Caco-2 (cell line): ENCODE data around the gene SLC25A17. TPM values are rescaled to one million over a fixed set of nuclear protein-coding genes. Genes with fewer than 3 reads are reported as not detected.
"Not testable (repeated sequence)": the region's sequence is repeated elsewhere in the genome, so short reads cannot be mapped to it uniquely, and the experiment has no call there.

Experiments
- Bru-seq: library from RNA; stranded (reverse); fragments of 400-500 nt; gene quantifications from one replicate; lab custom pipeline; 2021; lab: Mats Ljungman, UMichigan
- BruChase-seq, 2 experiments: library from RNA; stranded (reverse); fragments of 400-500 nt; gene quantifications; one replicate each; lab custom pipeline; 2021; lab: Mats Ljungman, UMichigan
- BruUV-seq: library from RNA; stranded (reverse); fragments of 400-500 nt; replicated peaks from 2 replicates; lab custom pipeline; 2021; lab: Mats Ljungman, UMichigan
- CTCF ChIA-PET: fragments of 300-600 bp; sonication (Branson Sonifier 250); formaldehyde crosslinking; loops from one replicate; lab custom pipeline; 2022; ENCODE audit warnings: antibody characterized with exemption; lab: Charles Lee
- POLR2A ChIA-PET: fragments of 300-600 bp; sonication (Branson Sonifier 250); formaldehyde crosslinking; loops from one replicate; lab custom pipeline; 2022; ENCODE audit warnings: antibody characterized with exemption; lab: Charles Lee
- DNase-seq, 2 experiments: peaks; one replicate each; pipeline versions ENCODE4 v3.0.0 to v3.0.0-alpha.2; 2020 to 2022
- H3K27me3 ChIP-seq: replicated peaks from 2 replicates; pipeline ENCODE4 v1.6.0; 2011; ENCODE audit warnings: low read length; ENCODE audit not compliant: control insufficient read depth, insufficient read depth
- H3K36me3 ChIP-seq: 2 replicates; pipeline ENCODE4 v1.5.1; 2011; ENCODE audit warnings: low read length; ENCODE audit not compliant: control insufficient read depth, insufficient read depth
- H3K4me1 ChIP-seq: fragments of 250-450 bp; sonication (Bioruptor Pico); 2 replicates; pipeline ENCODE4 v1.5.1; 2020; ENCODE audit warnings: mild to moderate bottlenecking
- H3K4me3 ChIP-seq: 2 replicates; pipeline ENCODE4 v1.5.1; 2011; ENCODE audit warnings: low read depth, mild to moderate bottlenecking, control low read depth, low read length
- H3K9me3 ChIP-seq: fragments of 250-450 bp; sonication (Bioruptor Pico); 2 replicates; pipeline ENCODE4 v1.5.1; 2020; ENCODE audit warnings: mild to moderate bottlenecking, moderate library complexity
- H3K27ac Mint-ChIP-seq: one replicate; pipeline ENCODE4 v1.8.0; 2022; ENCODE audit warnings: mixed read lengths; ENCODE audit not compliant: unreplicated experiment
- H3K27me3 Mint-ChIP-seq: one replicate; pipeline ENCODE4 v1.8.0; 2022; ENCODE audit warnings: mixed read lengths; ENCODE audit not compliant: insufficient read depth, unreplicated experiment
- H3K36me3 Mint-ChIP-seq: one replicate; pipeline ENCODE4 v1.8.0; 2022; ENCODE audit warnings: mild to moderate bottlenecking, mixed read lengths; ENCODE audit not compliant: insufficient read depth, unreplicated experiment
- H3K4me1 Mint-ChIP-seq: one replicate; pipeline ENCODE4 v1.8.0; 2022; ENCODE audit warnings: low read depth, mixed read lengths; ENCODE audit not compliant: unreplicated experiment
- H3K4me3 Mint-ChIP-seq: one replicate; pipeline ENCODE4 v1.8.0; 2022; ENCODE audit warnings: mild to moderate bottlenecking, moderate library complexity, mixed read lengths; ENCODE audit not compliant: unreplicated experiment
- H3K9me3 Mint-ChIP-seq: one replicate; pipeline ENCODE4 v1.8.0; 2022; ENCODE audit warnings: mixed read lengths; ENCODE audit not compliant: unreplicated experiment
- intact Hi-C: fragments of 100-400 bp; cut with micrococcal nuclease; formaldehyde crosslinking; loops from one replicate; pipeline ENCODE4 v1.10.0; 2022; ENCODE audit not compliant: unreplicated experiment
- long read RNA-seq: library from polyadenylated mRNA; stranded (forward); transcript quantifications from one replicate; pipeline ENCODE4 v2.0.0, GENCODE V29; 2022
- total RNA-seq: library from RNA; stranded (reverse); gene quantifications from 2 replicates; pipeline ENCODE4 v1.2.3, GENCODE V29; 2022
- TF ChIP-seq, protein P1 (sequence below), 2 experiments: fragments of 200-600 bp in 1 of 2; IDR thresholded peaks; 1 replicate in 1 of 2; 2 replicates in 1 of 2; pipeline versions ENCODE4 v1.5.1 to v1.8.0; 2011 to 2022; ENCODE audit warnings: antibody characterized with exemption in 1 of 2, control low read depth in 1 of 2, inconsistent platforms in 1 of 2, low read depth in 1 of 2, low read length in 1 of 2, mild to moderate bottlenecking in 1 of 2, moderate library complexity in 1 of 2; ENCODE audit not compliant: insufficient read depth in 1 of 2, severe bottlenecking in 1 of 2, unreplicated experiment in 1 of 2

SLC25A17 gene
- total RNA-seq (23.1 and 23.5 TPM in 2 replicates), Bru-seq, nascent RNA (percentile 73 among the genes with signal in this experiment), BruChase-seq, experiment 1, labeled RNA remaining after a 2-hour chase (percentile 80 among the genes with signal in this experiment), BruChase-seq, experiment 2, labeled RNA remaining after a 6-hour chase (percentile 76 among the genes with signal in this experiment)
- long read RNA-seq, transcript SLC25A17-210 (9 exons, 2,262 nt) = major isoform, 41 of 53 reads
- long read RNA-seq, partial matches to known transcripts = 1 of 53 reads
- long read RNA-seq, other reads (novel, unspliced or antisense) = 8 of 53 reads

DNA sequence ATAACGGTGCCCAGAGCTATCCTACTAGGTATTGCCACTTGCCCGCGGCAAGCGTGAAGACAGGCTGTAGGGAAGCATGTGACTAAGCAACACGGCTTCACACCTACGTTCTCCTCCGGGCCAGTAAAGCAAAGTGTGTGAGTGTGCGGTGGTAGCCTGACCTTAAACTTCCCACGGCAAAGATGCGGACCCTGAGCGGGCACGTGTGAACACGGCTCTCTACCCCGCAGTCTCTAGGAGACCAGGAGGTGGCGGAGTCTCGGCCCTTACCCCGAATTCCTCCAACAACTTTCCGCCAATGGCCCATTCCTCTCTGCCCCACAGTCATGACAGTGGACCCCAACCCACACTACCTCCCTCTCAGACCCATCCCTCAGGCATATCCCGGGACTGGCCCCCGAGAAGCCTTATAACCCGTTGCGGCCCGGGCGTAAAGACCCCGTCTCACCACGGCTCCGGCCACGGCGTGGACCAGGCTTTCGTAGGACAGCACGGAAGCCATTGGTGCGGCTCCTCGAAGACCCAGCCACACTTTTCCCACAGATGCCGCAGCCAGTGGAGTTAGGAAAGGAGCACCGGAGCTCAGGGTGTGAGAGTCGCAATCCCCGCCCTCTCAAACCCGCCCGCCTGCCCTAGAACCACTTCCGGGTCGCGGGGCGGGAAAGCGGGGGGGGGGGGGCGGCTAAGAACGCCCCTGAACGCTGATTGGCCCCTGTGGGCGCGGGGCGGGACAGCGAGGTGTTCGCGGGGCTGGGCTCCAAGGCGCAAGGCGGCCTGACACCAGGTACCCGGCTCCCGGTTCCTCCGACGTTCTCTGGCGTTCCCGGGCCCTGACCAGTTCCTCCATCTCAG lies at the start of gene SLC25A17:
TSS of gene SLC25A17 (minus strand) at position 600 of the 852 bp plus-strand sequence. CDS start at position 502, 98 bp downstream.
- BruUV-seq = no TSS peak
- POLR2A ChIA-PET = interaction anchor here (0.6 to 0.9 kb wide), 6 partner anchors 19 to 878 kb away, joined by 3 to 5 read pairs (median 4); no protein-coding TSS in a partner anchor

DNA sequence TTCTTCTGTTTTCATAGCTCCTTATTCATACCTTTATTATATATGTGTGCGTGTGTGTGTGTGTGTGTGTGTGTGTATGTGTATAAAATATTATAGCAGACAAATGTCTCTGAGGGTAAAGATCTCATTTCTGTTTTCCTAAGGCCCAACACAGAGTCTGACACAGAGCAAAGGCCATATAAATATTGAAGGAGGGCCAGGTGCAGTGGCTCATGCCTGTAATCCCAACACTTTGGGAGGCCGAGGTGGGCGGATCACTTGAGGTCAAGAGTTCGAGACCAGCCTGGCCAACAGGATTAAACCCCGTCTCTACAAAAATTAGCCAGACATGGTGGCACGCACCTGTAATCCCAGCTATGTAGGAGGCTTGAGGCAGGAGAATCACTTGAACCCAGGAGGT lies 49.2 kb upstream of the SLC25A17 start:
- BruUV-seq, H3K9me3 ChIP-seq, H3K36me3 ChIP-seq, H3K27ac Mint-ChIP-seq, DNase-seq, H3K4me1 Mint-ChIP-seq, H3K4me3 ChIP-seq, intact Hi-C loops, H3K27me3 Mint-ChIP-seq, H3K4me3 Mint-ChIP-seq, H3K9me3 Mint-ChIP-seq, H3K4me1 ChIP-seq, H3K36me3 Mint-ChIP-seq, H3K27me3 ChIP-seq, POLR2A ChIA-PET: not testable (repeated sequence)
- CTCF ChIA-PET = interaction anchor here (2.0 kb wide), 1 partner anchor 31 kb away, joined by 8 read pairs; no protein-coding TSS in a partner anchor

More for the DNA sequence above, at the start of gene SLC25A17:
- Histone ChIP-seq H3K36me3 (no peaks in the 10 kb centered on the region), H3K9me3 (no peaks in the 10 kb centered on the region), H3K4me3 (peak within 1 kb of the TSS; percentile 88), H3K4me1 (peaks cover 15% of the 10 kb centered on the region; the same call in 1 of the 2 replicates), H3K27me3 (no peaks in the 10 kb centered on the region)
- CTCF ChIA-PET = interaction anchor here (1.3 to 2.1 kb wide), 2 partner anchors 80 to 136 kb away, joined by 9 to 12 read pairs; no protein-coding TSS in a partner anchor
- Mint-ChIP-seq H3K4me1 (peaks cover 16% of the 10 kb centered on the region), H3K36me3 (peaks cover 52% of the 10 kb centered on the region), H3K27me3 (no peaks in the 10 kb centered on the region), H3K9me3 (no peaks in the 10 kb centered on the region), H3K4me3 (peak within 1 kb of the TSS; percentile 81), H3K27ac (peak within 1 kb of the TSS; percentile 73)
- intact Hi-C loops = no loop called here
- peak; percentile 90 to 93 for DNase-seq
- TF ChIP-seq, protein P1, sequence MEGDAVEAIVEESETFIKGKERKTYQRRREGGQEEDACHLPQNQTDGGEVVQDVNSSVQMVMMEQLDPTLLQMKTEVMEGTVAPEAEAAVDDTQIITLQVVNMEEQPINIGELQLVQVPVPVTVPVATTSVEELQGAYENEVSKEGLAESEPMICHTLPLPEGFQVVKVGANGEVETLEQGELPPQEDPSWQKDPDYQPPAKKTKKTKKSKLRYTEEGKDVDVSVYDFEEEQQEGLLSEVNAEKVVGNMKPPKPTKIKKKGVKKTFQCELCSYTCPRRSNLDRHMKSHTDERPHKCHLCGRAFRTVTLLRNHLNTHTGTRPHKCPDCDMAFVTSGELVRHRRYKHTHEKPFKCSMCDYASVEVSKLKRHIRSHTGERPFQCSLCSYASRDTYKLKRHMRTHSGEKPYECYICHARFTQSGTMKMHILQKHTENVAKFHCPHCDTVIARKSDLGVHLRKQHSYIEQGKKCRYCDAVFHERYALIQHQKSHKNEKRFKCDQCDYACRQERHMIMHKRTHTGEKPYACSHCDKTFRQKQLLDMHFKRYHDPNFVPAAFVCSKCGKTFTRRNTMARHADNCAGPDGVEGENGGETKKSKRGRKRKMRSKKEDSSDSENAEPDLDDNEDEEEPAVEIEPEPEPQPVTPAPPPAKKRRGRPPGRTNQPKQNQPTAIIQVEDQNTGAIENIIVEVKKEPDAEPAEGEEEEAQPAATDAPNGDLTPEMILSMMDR (IDR thresholded peaks at IDR 0.05; ENCODE audit: insufficient read depth in 1 of 2, low read depth in 1 of 2, low read length in 1 of 2, severe bottlenecking in 1 of 2, unreplicated experiment in 1 of 2) = peak in 1 of 2 experiments; percentile 57

- no peak for DNase-seq
- no TSS peak for BruUV-seq
- no peak overlapping the region for H3K4me3 Mint-ChIP-seq
- peaks cover 9% of the 10 kb centered on the region for H3K36me3 Mint-ChIP-seq
- no peaks in the 10 kb centered on the region for H3K27me3 Mint-ChIP-seq
- no peaks in the 10 kb centered on the region for H3K27me3 ChIP-seq
- H3K27ac Mint-ChIP-seq = no peak overlapping the region
- no peak overlapping the region for H3K4me3 ChIP-seq
- H3K9me3 Mint-ChIP-seq = no peaks in the 10 kb centered on the region
- intact Hi-C loops = no loop called here
- peaks cover 9% of the 10 kb centered on the region for H3K4me1 Mint-ChIP-seq
- H3K9me3 ChIP-seq = no peaks in the 10 kb centered on the region
- ChIA-PET CTCF (interaction anchor here (2.0 kb wide), 1 partner anchor 32 kb away, joined by 8 read pairs; no protein-coding TSS in a partner anchor), POLR2A (interaction anchor here (1.4 kb wide), 1 partner anchor 10 kb away, joined by 12 read pairs; the partner anchor contains the start of genes ST13 and XPNPEP3)
- no peaks in the 10 kb centered on the region for H3K4me1 ChIP-seq
- TF ChIP-seq, protein P1 (IDR thresholded peaks at IDR 0.05; ENCODE audit: insufficient read depth in 1 of 2, low read depth in 1 of 2, low read length in 1 of 2, severe bottlenecking in 1 of 2, unreplicated experiment in 1 of 2) = no peak
- no peaks in the 10 kb centered on the region; the same call in 1 of the 2 replicates for H3K36me3 ChIP-seq
Measured at GRCh38 chr22:40867109-40867508, 48.0 kb upstream of the SLC25A17 start.
